Endothelial cell of hepatic sinusoid (primary cell): Measurements from ENCODE around the gene RTL5.

Experiments
- in situ Hi-C: cut with HindIII; loops from 2 replicates; pipeline ENCODE4 v1.10.0; 2017; ENCODE audit warnings: low sequenced_read_pairs

The RTL5 gene

GRCh38 chrX:72131317-72132294 is at the start of gene RTL5:
Gene RTL5, minus strand, starts transcription at chrX:72131915.
- in situ Hi-C loops: no loop called here

DNA sequence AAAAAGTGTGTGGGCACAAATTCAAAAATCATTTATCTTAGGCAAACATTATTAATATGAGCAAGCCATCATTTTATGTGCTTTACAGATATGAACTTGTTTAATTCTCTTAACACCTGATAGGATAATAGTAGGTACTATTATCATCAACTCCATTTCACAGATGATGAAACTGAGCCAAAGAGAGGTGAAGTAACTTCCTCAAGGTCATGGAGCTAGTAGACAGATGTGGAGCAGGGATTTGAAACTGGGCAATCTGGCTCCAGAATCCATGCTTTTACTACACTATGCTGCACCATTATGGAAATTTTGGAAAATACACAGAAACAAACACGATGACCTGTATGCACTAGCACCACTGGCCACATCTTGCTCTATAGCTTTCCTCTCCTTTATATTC is 48.8 kb upstream of the RTL5 start:
- in situ Hi-C loops: no loop called here

DNA sequence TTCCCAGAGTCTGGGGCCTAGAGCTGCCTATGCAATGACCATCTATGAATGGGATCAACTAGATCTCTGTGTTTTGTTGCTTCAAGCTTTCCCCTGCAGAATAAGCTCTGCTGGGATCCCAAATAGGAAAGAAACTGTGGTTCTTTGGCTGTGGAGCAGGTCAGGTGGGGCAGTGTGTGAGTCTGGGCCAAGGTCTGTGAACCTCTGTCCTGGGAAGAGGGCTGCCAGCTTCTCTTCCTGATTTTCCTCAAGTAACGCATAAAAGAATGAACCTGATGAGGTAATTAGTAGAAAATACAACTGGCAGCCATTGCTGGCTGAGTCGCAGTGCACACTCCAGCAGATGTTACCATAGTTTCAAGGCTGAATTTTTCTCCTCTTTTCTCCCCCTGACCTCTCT is 45.3 kb upstream of the RTL5 start:
- in situ Hi-C loops: loop anchor here (5.0 kb wide), 1 partner anchor 160 kb away; no protein-coding TSS in a partner anchor

DNA sequence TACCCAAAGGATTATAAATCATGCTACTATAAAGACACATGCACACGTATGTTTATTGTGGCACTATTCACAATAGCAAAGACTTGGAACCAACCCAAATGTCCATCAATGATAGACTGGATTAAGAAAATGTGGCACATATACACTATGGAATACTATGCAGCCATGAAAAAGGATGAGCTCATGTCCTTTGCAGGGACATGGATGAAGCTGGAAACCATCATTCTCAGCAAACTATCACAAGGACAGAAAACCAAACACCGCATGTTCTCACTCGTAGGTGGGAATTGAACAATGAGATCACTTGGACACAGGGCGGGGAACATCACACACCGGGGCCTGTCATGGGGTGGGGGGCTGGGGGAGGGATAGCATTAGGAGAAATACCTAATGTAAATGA is 44.6 kb upstream of the RTL5 start:
- in situ Hi-C loops: loop anchor here (5.0 kb wide), 1 partner anchor 159 kb away; no protein-coding TSS in a partner anchor

- in situ Hi-C loops: no loop called here
Measured at GRCh38 chrX:72169008-72169728, 37.5 kb upstream of the RTL5 start.

DNA sequence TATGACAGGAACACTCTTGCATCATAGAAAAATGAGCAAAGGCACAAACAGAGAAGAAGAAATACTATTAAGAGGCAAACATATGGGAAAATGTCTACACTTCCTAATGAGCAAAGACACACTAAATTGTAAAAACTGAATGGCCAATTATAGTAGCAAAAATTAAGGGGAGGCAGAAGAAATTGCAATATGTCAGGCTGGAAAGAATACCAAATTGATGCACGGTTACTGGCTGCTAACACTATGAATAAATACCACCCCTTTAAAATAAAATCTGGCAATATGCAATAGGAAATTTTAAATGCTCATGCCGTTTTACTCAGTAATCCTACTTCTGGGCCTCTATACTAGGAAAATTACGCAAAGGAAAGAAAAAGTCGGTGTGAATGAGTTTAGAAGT is 33.8 kb upstream of the RTL5 start:
- in situ Hi-C loops: no loop called here

DNA sequence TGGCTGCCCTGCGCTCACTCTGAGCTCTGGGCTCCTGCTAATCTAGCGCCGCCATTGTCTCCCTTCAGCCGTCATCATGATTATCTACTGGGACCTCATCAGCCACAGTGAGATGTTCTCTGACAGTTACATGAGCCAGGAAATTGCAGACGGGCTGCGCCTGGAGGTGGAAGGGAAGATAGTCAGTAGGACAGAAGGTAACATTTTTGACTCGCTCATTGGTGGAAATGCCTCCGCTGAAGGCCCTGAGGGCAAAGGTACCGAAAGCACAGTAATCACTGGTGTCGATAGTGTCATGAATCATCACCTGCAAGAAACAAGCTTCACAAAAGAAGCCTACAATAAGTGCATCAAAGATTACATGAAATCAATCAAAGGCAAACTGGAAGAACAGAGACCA is 28.1 kb upstream of the RTL5 start:
- in situ Hi-C loops: no loop called here

DNA sequence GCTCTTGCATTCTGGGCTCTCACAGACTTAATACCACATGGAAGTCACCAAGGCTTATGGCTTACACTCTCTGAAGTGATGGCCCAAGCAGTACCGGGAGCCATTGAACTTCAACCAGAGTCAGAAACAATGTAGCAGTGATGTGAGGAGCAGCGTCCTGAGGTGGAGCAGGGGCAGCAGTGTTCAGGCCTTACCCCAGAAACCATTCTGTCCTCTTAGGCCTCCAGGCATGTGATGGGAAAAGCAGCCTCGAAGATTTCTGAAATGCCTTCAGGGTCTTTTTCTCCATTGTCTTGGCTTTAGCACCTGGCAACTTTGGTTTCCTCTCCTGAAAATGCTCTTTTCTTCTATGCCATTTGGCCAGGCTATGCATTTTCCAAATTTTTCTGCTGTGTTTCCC is 27.1 kb upstream of the RTL5 start:
- in situ Hi-C loops: no loop called here

DNA sequence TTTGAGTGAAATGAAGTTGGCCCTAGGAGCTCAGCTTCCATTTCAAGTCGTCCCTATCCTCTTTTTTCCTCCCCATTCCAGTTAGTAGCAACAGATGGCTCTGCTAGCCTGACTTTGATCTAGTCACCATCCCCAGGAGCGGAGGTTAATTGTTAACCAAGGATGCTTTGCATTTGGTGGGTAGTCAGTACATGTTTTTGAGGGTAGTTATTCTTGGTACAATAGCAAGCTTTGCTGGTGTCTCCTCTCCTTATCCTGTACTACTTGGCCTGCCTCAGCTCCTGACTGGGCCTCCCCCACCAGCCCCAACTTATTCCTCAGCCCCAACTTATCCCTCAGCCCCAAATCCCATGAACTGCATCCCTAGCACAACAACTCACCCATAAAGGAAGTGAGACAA is 14.8 kb upstream of the RTL5 start:
- in situ Hi-C loops: no loop called here

GRCh38 chrX:72145181-72145580 is 13.5 kb upstream of the RTL5 start:
- in situ Hi-C loops: no loop called here

DNA sequence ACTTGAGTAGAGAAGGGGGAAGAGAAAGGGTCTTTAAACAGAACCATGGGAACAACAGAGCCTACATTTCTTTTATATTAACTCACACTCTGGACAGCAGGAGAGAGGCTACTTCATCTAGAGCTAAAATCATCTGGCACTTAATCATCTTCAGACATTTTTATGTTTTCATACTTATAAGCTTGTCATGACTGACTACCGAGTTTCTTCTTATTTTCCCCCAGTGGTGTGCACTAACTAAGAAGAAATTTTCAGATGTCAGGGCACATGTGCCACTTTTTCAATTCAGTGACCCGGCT is 11.8 kb upstream of the RTL5 start:
- in situ Hi-C loops: no loop called here

DNA sequence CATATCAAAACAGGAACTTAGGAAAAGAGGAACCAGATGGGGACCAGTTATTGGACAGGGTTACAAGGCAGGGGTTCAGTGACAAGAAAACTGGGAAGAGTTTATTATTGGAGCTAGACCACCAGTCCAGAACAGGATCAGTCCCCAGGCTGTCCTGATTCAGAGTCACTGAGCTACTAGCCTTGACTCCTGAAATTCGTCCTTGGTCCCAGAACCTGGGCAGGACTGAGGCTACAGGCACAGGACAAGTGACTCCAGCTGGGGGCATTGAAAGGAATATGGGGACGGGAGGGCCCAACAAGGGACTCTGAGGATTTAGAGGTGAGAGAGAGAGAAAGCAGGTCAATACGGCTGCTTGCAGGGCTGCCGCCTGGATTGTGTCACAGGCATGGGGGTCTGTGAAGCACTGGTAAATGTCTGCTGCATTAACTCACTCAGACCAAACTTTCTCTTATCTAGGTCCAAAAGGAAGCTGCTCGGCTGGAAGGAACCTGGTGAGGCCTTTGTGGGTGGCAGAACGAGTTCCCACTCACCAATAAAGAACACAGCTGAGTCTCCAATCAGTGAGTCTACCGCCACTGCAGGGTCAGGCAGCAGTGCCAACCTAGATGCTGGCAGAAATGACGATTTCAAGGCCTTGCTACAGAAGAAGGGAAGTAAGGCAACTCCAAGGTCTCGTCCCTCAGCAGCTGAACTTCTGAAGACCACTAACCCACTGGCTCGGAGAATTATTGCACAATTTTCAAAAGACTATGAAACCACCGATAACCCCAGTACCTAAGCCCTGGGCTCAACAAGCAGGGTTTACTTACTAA is 11.3 kb upstream of the RTL5 start:
- in situ Hi-C loops: no loop called here

DNA sequence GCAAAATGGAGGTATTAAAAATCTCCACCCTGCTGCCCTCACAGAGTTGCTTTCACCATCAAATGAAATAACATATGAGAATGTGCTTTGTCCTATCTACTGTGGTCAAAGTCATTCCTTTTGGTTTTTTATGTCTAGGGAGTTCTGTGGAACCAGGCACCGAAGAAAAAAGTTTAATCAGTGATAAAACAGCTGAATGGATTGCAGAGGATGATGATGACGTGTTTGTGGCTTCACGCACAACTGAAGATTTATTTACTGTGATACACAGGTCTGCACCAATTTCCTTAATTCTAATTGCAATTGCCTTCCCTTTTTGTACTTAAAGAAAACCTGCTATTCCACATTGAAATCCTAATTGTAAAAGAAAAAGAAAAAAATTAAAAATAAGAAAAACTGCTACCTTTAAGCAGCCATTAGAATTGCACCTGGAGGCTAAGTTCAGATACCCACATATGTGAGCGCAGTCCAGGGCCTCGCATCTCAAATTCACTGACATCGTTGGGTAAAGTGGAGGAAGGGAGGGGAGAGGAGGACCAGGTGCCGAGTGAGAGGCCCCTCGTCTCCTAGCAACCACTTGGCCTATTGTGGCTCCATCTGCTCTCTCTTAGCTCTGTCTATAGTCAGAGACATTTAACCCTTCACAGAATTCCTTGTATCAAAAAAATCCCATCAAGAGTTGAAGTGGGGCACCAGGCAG is 10.5 kb upstream of the RTL5 start:
- in situ Hi-C loops: no loop called here

GRCh38 chrX:72141372-72142004 is 9.8 kb upstream of the RTL5 start:
- in situ Hi-C loops: no loop called here

DNA sequence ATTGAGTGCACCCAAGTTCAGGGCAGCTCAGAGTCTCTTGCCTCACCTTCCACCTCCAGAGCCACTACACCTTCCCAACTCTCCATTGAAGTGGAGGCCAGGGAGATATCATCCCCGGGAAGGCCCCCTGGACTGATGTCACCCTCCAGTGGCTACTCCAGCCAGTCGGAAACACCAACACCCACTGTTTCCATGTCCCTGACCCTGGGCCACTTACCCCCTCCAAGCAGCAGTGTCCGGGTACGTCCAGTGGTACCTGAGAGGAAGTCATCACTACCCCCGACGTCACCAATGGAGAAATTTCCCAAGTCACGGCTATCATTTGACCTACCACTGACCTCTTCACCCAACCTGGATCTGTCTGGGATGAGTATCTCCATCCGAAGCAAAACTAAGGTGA is 7.8 kb upstream of the RTL5 start:
- in situ Hi-C loops: no loop called here

DNA sequence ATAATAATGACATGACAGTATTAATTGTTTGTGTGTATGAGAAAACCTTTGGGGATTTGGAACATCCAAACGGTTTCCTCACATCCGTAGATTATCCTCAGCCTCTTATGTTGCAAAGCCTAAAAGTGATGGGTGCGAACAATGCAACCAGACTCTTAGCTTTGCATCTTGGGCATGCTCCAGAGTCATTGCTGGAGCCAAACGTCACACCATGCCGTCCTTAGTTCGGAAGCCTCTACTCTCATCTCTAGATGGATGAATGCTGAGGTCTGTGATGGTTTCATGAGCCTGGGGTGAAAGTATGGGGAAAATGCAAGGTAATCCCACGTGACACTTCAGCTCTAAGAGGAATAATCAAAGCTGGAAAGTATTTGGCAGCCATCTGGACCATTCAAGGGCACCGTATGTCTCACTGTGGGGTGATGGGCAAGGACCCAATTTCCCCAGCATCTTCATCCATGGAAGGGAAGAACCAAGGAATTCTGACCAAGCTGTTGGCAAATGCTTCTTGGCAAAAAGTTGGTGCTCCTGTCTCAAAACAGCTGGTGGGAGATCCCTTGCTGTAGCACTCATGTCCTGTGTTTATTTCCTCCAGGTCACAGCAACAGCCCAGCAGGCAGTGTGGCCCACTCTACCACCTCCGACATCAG is 6.3 kb upstream of the RTL5 start:
- in situ Hi-C loops: no loop called here

- in situ Hi-C loops: no loop called here
Measured at GRCh38 chrX:72133851-72134546, 2.3 kb upstream of the RTL5 start.

GRCh38 chrX:72132456-72132855 is 741 bp upstream of the RTL5 start:
- in situ Hi-C loops: no loop called here

- in situ Hi-C loops: no loop called here
Measured at GRCh38 chrX:72130762-72131250, 909 bp downstream of the RTL5 start.
